ENCODE results near the gene NKAIN1. TPM values are rescaled to one million over a fixed set of nuclear protein-coding genes. Genes with fewer than 3 reads are reported as not detected.
"Not testable (repeated sequence)": the region's sequence is repeated elsewhere in the genome, so short reads cannot be mapped to it uniquely, and the experiment has no call there.

NKAIN1 gene
- total RNA-seq, 8 experiments from 2014 or later = 0.46 to 88.7 (median 39.7) TPM

DNA sequence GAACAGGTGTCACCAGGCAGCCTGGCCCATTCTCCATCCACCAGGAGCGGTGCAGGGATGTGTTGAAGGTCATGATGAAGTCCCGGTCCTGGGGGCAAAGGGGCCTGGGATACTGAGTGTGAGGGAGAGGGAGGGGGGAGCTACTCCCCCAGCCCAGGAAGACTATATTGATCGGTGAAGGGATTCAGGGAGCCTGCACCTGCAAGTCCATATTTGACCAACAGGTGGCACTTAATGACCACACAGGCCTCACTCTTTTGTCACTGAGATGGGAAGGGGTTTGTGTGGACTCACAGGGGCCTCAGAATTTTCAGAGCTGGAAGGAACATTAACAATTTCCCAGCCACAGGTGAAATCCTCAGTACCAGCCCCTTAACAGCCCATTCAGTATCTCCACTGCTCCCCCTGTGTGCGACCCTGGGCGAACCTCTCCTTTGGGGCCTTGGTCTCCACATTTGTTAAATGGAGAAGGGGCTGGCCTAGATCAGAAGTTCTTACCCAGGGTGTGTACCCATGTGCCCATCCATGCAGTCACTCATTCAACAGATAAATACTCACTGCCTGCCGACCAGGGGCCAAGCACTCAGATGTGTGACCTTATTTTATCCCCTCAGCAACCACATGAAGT is 55.6 kb downstream of the NKAIN1 start:
- 0 to 55% (median 31%) methylated on average over 1 to 3 of the region's 6 CpGs; no CpG with 5 or more reads in 3 of the 10 experiments for WGBS, 10 experiments
- Histone ChIP-seq H3K27ac (no peak overlapping the region), H3K4me3 (no peak overlapping the region), H3K4me1 (replicated peaks in 1 of 2) (no peaks in the 10 kb centered on the region)
- peak in 7 of 8 experiments; percentile 5 to 69 (median 54) for ATAC-seq (replicated peaks in 6 of 8)
- in situ Hi-C loops (cut with MboI; ENCODE audit: low pct_unique_long_range_greater_than_20kb in 2 of 9, low sequenced_read_pairs in 9 of 9, unreplicated experiment in 9 of 9) = loop anchor here in 4 of 9 experiments (25.0 kb wide), 3 partner anchors 153 to 378 kb away; partner anchors contain the start of gene SERINC2 (in 3 of the 4)

DNA sequence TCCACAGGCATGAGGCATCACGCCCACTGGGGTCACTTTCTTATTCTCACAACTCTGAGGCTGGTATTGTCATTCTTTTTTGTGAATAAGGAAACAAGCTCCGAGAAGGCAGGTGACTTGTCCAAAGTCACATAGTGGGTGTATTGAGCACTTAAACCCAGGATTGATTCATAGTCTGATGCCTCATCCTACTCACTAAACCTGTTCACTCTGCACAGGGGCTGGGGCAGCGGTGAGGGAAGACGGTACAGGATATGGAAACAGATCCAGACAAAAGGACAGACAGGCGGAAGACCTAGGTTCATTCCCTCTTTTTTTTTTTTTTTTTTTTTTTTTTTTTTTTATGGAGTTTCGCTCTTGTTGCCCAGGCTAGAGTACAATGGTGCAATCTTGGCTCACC is 56.6 kb downstream of the NKAIN1 start:
- 43 to 89% (median 64%) methylated on average over 1 to 6 of the region's 6 CpGs; no CpG with 5 or more reads in 4 of the 10 experiments for WGBS, 10 experiments
- no peak overlapping the region for H3K27ac ChIP-seq
- in situ Hi-C loops (cut with MboI; ENCODE audit: low pct_unique_long_range_greater_than_20kb in 2 of 9, low sequenced_read_pairs in 9 of 9, unreplicated experiment in 9 of 9) = loop anchor here in 4 of 9 experiments (25.0 kb wide), 3 partner anchors 154 to 379 kb away; partner anchors contain the start of gene SERINC2 (in 3 of the 4)

GRCh38 chr1:31182352-31182751 is 57.3 kb downstream of the NKAIN1 start:
- H3K27ac ChIP-seq = no peak overlapping the region
- in situ Hi-C loops (cut with MboI; ENCODE audit: low pct_unique_long_range_greater_than_20kb in 2 of 9, low sequenced_read_pairs in 9 of 9, unreplicated experiment in 9 of 9) = loop anchor here in 4 of 9 experiments (25.0 kb wide), 3 partner anchors 155 to 380 kb away; partner anchors contain the start of gene SERINC2 (in 3 of the 4)
- peak; percentile 35 to 92 (median 66) for ATAC-seq (replicated peaks in 6 of 8)
- no peaks in the 10 kb centered on the region for H3K4me1 ChIP-seq (replicated peaks in 1 of 2)
- WGBS, 10 experiments = 0 to 100% (median 66%) methylated on average over 1 to 11 of the region's 18 CpGs; no CpG with 5 or more reads in 4 of the 10 experiments
- no peak overlapping the region for H3K4me3 ChIP-seq

More for the DNA sequence above, 56.6 kb downstream of the NKAIN1 start:
- H3K4me1 ChIP-seq (replicated peaks in 1 of 2) = no peaks in the 10 kb centered on the region
- no peak for ATAC-seq (replicated peaks in 6 of 8)
- no peak overlapping the region for H3K4me3 ChIP-seq

DNA sequence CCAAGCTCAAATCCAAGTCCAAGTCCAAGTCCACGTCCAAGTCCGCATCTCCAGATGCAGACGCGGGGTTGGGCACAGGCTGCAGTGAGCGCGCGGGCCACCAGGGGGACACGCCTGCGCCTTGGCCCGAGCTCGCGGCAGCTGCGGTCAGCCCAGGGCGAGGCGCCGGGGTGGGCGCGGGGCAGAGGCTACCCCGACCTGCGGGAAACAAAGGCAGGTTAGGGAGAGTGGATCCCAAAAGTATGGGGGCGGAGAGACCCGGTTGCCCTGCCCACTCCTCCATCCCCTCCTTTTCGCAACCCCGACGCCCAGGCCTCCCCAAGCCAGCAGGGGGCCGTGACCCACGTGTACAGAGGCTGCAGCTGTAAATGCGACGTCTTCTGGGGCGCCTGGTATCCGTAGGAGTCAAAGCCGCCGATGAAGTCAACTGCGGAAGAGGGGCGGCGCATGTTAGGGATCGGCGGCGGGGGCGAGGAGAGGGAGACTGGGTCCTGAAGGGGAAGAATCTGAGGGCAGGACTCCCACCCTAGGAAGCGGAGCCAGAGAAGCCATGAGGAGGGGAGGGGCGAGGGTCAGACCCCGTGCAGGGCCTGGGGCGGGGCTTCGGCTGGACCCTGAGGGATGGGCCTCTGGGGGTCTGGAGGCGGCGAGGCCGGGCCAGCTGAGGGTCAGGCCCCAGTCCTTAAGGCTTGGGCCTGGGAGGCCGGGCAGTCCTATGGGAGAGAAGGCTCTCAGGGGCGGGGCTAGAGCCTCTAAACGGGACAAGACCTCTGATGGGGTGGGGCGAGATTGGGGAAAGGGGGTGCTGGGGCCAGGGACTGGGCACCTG is 58.0 kb downstream of the NKAIN1 start:
- WGBS, 10 experiments = 60 to 100% (median 85%) methylated on average over 1 to 6 of the region's 52 CpGs; no CpG with 5 or more reads in 7 of the 10 experiments
- ATAC-seq (replicated peaks in 6 of 8) = peak; percentile 21 to 70 (median 28)
- in situ Hi-C loops (cut with MboI; ENCODE audit: low pct_unique_long_range_greater_than_20kb in 2 of 9, low sequenced_read_pairs in 9 of 9, unreplicated experiment in 9 of 9) = loop anchor here in 4 of 9 experiments (25.0 kb wide), 3 partner anchors 156 to 381 kb away; partner anchors contain the start of gene SERINC2 (in 3 of the 4)
- no peaks in the 10 kb centered on the region for H3K4me1 ChIP-seq (replicated peaks in 1 of 2)
- no peak overlapping the region for H3K27ac ChIP-seq
- no peak overlapping the region for H3K4me3 ChIP-seq

DNA sequence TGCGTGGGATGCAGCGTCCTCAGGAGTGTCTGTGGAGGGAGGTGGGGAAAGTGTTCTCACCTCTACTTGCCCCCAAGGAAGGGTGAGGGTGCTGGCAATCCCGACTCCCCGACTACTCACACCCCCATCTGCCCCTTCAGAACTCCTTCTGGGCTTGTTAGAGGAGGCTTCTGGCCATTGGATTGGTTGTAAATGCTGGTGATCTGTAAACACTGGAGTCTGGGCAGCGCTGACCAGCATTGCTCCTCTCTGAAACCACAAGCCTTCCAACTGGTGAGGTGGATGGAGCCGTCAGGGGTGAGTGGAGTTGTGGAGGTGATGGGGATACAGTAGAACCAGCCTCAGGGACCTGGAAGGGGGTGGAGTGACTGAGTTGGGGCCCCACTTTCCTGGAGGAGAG is 59.3 kb downstream of the NKAIN1 start:
- H3K4me3 ChIP-seq = no peak overlapping the region
- H3K27ac ChIP-seq = no peak overlapping the region
- no peaks in the 10 kb centered on the region for H3K4me1 ChIP-seq (replicated peaks in 1 of 2)
- 60 to 100% (median 85%) methylated on average over 1 to 5 of the region's 6 CpGs; no CpG with 5 or more reads in 5 of the 10 experiments for WGBS, 10 experiments
- in situ Hi-C loops (cut with MboI; ENCODE audit: low pct_unique_long_range_greater_than_20kb in 2 of 9, low sequenced_read_pairs in 9 of 9, unreplicated experiment in 9 of 9) = loop anchor here in 4 of 9 experiments (25.0 kb wide), 3 partner anchors 157 to 382 kb away; partner anchors contain the start of gene SERINC2 (in 3 of the 4)
- no peak for ATAC-seq (replicated peaks in 6 of 8)

- H3K4me3 ChIP-seq; H3K4me1 ChIP-seq (replicated peaks in 1 of 2); ATAC-seq (replicated peaks in 6 of 8); H3K27ac ChIP-seq: not testable (repeated sequence)
- in situ Hi-C loops (cut with MboI; ENCODE audit: low pct_unique_long_range_greater_than_20kb in 2 of 9, low sequenced_read_pairs in 9 of 9, unreplicated experiment in 9 of 9) = loop anchor here in 4 of 9 experiments (25.0 kb wide), 3 partner anchors 161 to 386 kb away; partner anchors contain the start of gene SERINC2 (in 3 of the 4)
- no CpG with 5 or more reads among the region's 33 CpGs for WGBS, 10 experiments
Observed at GRCh38 chr1:31176291-31176690, 63.4 kb downstream of the NKAIN1 start.

DNA sequence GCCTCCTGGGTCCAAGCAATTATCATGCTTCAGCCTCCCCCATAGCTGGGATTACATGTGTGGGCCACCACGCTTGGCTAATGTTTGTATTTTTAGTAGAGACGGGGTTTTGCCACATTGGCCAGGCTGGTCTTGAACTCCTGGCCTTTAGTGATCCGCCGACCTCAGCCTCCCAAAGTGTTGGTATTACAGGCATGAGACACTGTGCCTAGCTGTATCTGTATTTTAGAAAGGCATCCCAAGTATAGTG is 69.3 kb downstream of the NKAIN1 start:
- in situ Hi-C loops (cut with MboI; ENCODE audit: low pct_unique_long_range_greater_than_20kb in 2 of 9, low sequenced_read_pairs in 9 of 9, unreplicated experiment in 9 of 9) = loop anchor here in 1 of 9 experiments (25.0 kb wide), 1 partner anchor 367 kb away; no protein-coding TSS in a partner anchor
- Histone ChIP-seq H3K4me1 (replicated peaks in 1 of 2) (peaks cover 6 to 10% of the 10 kb centered on the region in 2 donors), H3K4me3 (no peak overlapping the region), H3K27ac (peak overlapping the region in 1 of 2 donors; percentile 83)
- no peak for ATAC-seq (replicated peaks in 6 of 8)
- WGBS, 10 experiments = 80 to 100% (median 97%) methylated on average over 2 to 4 of the region's 4 CpGs; no CpG with 5 or more reads in 4 of the 10 experiments

- peak in 1 of 8 experiments; percentile 6 for ATAC-seq (replicated peaks in 6 of 8)
- Histone ChIP-seq H3K4me1 (replicated peaks in 1 of 2) (peaks cover 6 to 10% of the 10 kb centered on the region in 2 donors), H3K27ac (no peak overlapping the region), H3K4me3 (no peak overlapping the region)
- in situ Hi-C loops (cut with MboI; ENCODE audit: low pct_unique_long_range_greater_than_20kb in 2 of 9, low sequenced_read_pairs in 9 of 9, unreplicated experiment in 9 of 9) = loop anchor here in 1 of 9 experiments (25.0 kb wide), 1 partner anchor 371 kb away; no protein-coding TSS in a partner anchor
- 24 to 83% (median 57%) methylated on average over 1 to 6 of the region's 8 CpGs; no CpG with 5 or more reads in 2 of the 10 experiments for WGBS, 10 experiments
Observed at GRCh38 chr1:31166462-31166861, 73.2 kb downstream of the NKAIN1 start.

DNA sequence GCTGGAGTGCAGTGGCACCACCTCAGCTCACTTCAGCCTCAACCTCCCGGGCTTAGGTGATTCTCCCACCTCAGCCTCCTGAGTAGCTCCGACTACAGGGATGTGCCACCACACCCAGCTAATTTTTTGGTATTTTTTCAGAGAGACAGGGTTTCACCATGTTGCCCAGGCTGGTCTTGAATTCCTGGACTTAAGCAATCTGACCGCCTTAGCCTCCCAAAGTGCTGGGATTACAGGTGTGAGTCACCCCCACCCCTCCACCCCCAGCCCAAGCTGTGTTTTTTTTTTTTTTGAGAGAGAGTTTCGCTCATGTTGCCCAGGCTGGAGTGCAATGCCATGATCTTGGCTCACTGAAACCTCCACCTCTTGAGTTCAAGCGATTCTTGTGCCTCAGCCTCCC is 75.4 kb downstream of the NKAIN1 start:
- Histone ChIP-seq H3K27ac (no peak overlapping the region), H3K4me1 (replicated peaks in 1 of 2) (no peaks in the 10 kb centered on the region), H3K4me3 (no peak overlapping the region)
- no peak for ATAC-seq (replicated peaks in 6 of 8)
- 20 to 100% (median 69%) methylated on average over 1 to 5 of the region's 5 CpGs; no CpG with 5 or more reads in 4 of the 10 experiments for WGBS, 10 experiments
- in situ Hi-C loops (cut with MboI; ENCODE audit: low pct_unique_long_range_greater_than_20kb in 2 of 9, low sequenced_read_pairs in 9 of 9, unreplicated experiment in 9 of 9) = loop anchor here in 1 of 9 experiments (25.0 kb wide), 1 partner anchor 373 kb away; no protein-coding TSS in a partner anchor

DNA sequence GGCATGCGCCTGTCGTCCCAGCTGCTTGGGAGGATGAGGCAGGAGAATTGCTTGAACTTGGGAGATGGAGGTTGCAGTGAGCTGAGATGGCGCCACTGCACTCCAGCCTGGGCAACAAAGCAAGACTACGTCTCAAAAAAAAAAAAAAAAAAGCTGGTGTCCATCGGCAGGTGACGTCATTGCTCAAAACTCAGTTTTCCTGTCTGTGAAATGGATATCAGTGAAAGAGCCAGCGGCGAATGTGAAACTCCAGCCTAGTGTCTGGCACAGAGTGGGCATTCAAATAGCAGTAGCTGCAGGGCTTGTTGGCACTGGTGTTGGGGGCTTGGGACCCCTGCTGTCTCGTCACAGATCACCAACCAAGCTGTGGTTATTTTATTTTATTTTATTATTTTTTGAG is 75.8 kb downstream of the NKAIN1 start:
- in situ Hi-C loops (cut with MboI; ENCODE audit: low pct_unique_long_range_greater_than_20kb in 2 of 9, low sequenced_read_pairs in 9 of 9, unreplicated experiment in 9 of 9) = loop anchor here in 1 of 9 experiments (25.0 kb wide), 1 partner anchor 373 kb away; no protein-coding TSS in a partner anchor
- Histone ChIP-seq H3K27ac (no peak overlapping the region), H3K4me1 (replicated peaks in 1 of 2) (no peaks in the 10 kb centered on the region), H3K4me3 (no peak overlapping the region)
- 80 to 100% (median 87%) methylated on average over 3 to 7 of the region's 9 CpGs; no CpG with 5 or more reads in 2 of the 10 experiments for WGBS, 10 experiments
- ATAC-seq (replicated peaks in 6 of 8) = no peak

GRCh38 chr1:31161571-31161970 is 78.1 kb downstream of the NKAIN1 start:
- Histone ChIP-seq H3K27ac (no peak overlapping the region), H3K4me3 (no peak overlapping the region), H3K4me1 (replicated peaks in 1 of 2) (no peaks in the 10 kb centered on the region)
- 83 to 90% (median 86%) methylated on average over 1 to 3 of the region's 5 CpGs; no CpG with 5 or more reads in 7 of the 10 experiments for WGBS, 10 experiments
- in situ Hi-C loops (cut with MboI; ENCODE audit: low pct_unique_long_range_greater_than_20kb in 2 of 9, low sequenced_read_pairs in 9 of 9, unreplicated experiment in 9 of 9) = loop anchor here in 1 of 9 experiments (25.0 kb wide), 1 partner anchor 376 kb away; no protein-coding TSS in a partner anchor
- no peak for ATAC-seq (replicated peaks in 6 of 8)

DNA sequence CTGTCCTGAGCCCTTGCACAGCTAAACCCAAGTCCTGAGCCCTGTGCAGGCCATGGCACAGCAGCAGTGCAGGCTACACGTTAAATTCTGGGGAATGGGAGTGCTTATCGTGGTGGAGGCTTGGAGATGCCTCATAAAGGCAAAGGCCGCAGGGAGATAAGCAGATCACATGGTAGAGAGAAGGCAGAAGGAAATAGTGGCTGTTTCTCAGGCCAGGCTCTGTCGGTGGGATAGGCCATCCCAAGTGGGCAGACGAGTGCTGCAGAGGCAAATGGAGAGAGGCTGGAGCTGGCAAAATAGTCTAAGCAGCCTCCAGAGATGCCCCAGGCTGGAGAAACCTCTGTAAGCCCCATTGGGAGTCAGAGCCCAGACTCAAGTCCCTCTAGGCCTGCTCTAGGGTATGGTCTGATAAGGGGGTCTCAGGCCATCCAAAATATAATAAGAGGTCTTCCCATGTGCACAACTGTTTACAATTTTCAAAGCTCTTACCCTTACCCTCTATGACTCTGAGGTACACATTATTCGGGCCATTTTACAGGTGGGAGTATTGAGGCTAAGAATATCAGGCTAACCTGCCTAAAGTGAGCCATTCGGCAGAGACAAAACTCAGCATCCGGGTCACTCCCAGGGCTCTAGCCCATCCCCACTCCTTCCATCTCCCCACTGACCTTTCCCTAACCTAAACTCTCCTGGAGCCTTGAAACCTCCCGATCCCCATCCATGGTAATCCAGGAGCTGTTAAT is 79.6 kb downstream of the NKAIN1 start:
- Histone ChIP-seq H3K4me1 (replicated peaks in 1 of 2) (peaks cover 3% of the 10 kb centered on the region in 2 donors), H3K27ac (no peak overlapping the region), H3K4me3 (no peak overlapping the region)
- in situ Hi-C loops (cut with MboI; ENCODE audit: low pct_unique_long_range_greater_than_20kb in 2 of 9, low sequenced_read_pairs in 9 of 9, unreplicated experiment in 9 of 9) = loop anchor here in 1 of 9 experiments (25.0 kb wide), 1 partner anchor 377 kb away; no protein-coding TSS in a partner anchor
- ATAC-seq (replicated peaks in 6 of 8) = no peak
- WGBS, 10 experiments = 71 to 100% (median 88%) methylated on average over 1 to 8 of the region's 9 CpGs; no CpG with 5 or more reads in 1 of the 10 experiments
